Keratinocyte (primary cell): ENCODE data around the gene SYNE1. TPM values are rescaled to one million over a fixed set of nuclear protein-coding genes. Genes with fewer than 3 reads are reported as not detected.

Source experiments
- DNase-seq: peaks from one replicate; pipeline ENCODE4 v3.0.0-alpha.2; 2011; ENCODE audit warnings: low read depth, missing footprints, low spot score
- FAIRE-seq: peaks from 2 replicates; lab custom pipeline; 2011; peaks lifted over from hg19 to GRCh38; lab: Jason Lieb, UNC
- H2AFZ ChIP-seq: 2 replicates; pipeline ENCODE4 v1.6.0; 2012; ENCODE audit warnings: low read length, control low read depth, inconsistent platforms; ENCODE audit not compliant: control insufficient read depth
- H3K27ac ChIP-seq: 2 replicates; pipeline ENCODE4 v1.5.1; 2011; ENCODE audit warnings: low read length; ENCODE audit not compliant: control insufficient read depth, insufficient read depth
- H3K27me3 ChIP-seq: 3 replicates; pipeline ENCODE4 v1.6.0; 2011; ENCODE audit warnings: low read length; ENCODE audit not compliant: control insufficient read depth, insufficient read depth; ENCODE audit errors: extremely low read depth
- H3K36me3 ChIP-seq, 2 experiments: 2 replicates in 1 of 2; 3 replicates in 1 of 2; pipeline ENCODE4 v1.5.1; 2011; ENCODE audit warnings: low read length in 2 of 2, mild to moderate bottlenecking in 1 of 2; ENCODE audit not compliant: control insufficient read depth in 2 of 2, insufficient read depth in 2 of 2; ENCODE audit errors: extremely low read depth in 1 of 2
- H3K4me1 ChIP-seq: 3 replicates; pipeline ENCODE4 v1.5.1; 2011; ENCODE audit warnings: low read length; ENCODE audit not compliant: control insufficient read depth, insufficient read depth; ENCODE audit errors: extremely low read depth
- H3K4me2 ChIP-seq: 3 replicates; pipeline ENCODE4 v1.6.0; 2011; ENCODE audit warnings: low read depth, low read length; ENCODE audit not compliant: control insufficient read depth, insufficient read depth; ENCODE audit errors: extremely low read depth
- H3K4me3 ChIP-seq, 3 experiments: fragments of 200-600 bp in 1 of 3; sonication (generic) in 1 of 3; 2 replicates in 2 of 3; 3 replicates in 1 of 3; pipeline ENCODE4 v1.5.1; 2011 to 2016; ENCODE audit warnings: low read length in 3 of 3, mild to moderate bottlenecking in 3 of 3, control low read depth in 2 of 3, inconsistent platforms in 1 of 3, low read depth in 1 of 3, mixed read lengths in 1 of 3, mixed run types in 1 of 3, moderate library complexity in 1 of 3; ENCODE audit not compliant: control insufficient read depth in 2 of 3, insufficient read depth in 2 of 3; ENCODE audit errors: extremely low read depth in 1 of 3
- H3K79me2 ChIP-seq: 2 replicates; pipeline ENCODE4 v1.6.0; 2012; ENCODE audit warnings: low read length; ENCODE audit not compliant: control insufficient read depth, insufficient read depth
- H3K9ac ChIP-seq: 3 replicates; pipeline ENCODE4 v1.6.0; 2011; ENCODE audit warnings: low read length; ENCODE audit not compliant: control insufficient read depth, insufficient read depth; ENCODE audit errors: extremely low read depth
- H3K9me1 ChIP-seq: 3 replicates; pipeline ENCODE4 v1.6.0; 2011; ENCODE audit warnings: low read length; ENCODE audit not compliant: control insufficient read depth, insufficient read depth; ENCODE audit errors: extremely low read depth
- H3K9me3 ChIP-seq: 2 replicates; pipeline ENCODE4 v1.5.1; 2012; ENCODE audit warnings: low read depth, low read length; ENCODE audit not compliant: control insufficient read depth
- H4K20me1 ChIP-seq: 3 replicates; pipeline ENCODE4 v1.6.0; 2011; ENCODE audit warnings: low read length; ENCODE audit not compliant: control insufficient read depth, insufficient read depth; ENCODE audit errors: extremely low read depth
- EZH2 ChIP-seq: IDR thresholded peaks from one replicate; pipeline ENCODE4 v1.6.1; 2012; ENCODE audit warnings: inconsistent platforms, mild to moderate bottlenecking, low read length, moderate library complexity
- dilution Hi-C: fragments of 300-500 bp; cut with MboI; formaldehyde crosslinking; loops from one replicate; pipeline ENCODE4 v1.7.0; 2020; ENCODE audit warnings: low sequenced_read_pairs; ENCODE audit not compliant: extremely low pct_ligation_motif_present
- polyA plus RNA-seq, 5 experiments: library from polyadenylated mRNA; depleted of rRNA in 3 of 5; stranded (reverse) in 3 of 5; stranded (forward) in 1 of 5; unstranded in 1 of 5; fragments of >200 nt; gene quantifications; 1 replicate in 1 of 5; 2 replicates in 3 of 5; 3 replicates in 1 of 5; pipeline versions ENCODE4 v1.2.1 to v1.2.3, GENCODE V29; 2011 to 2012; ENCODE audit warnings: missing spikeins in 2 of 5, low read depth in 1 of 5, low replicate concordance in 1 of 5
- TF ChIP-seq, protein P1 (sequence below), 3 experiments: IDR thresholded peaks in 1 of 3; conservative IDR thresholded peaks in 1 of 3; optimal IDR thresholded peaks in 1 of 3; 2 replicates in 2 of 3; 3 replicates in 1 of 3; pipeline versions ENCODE3 to v1.5.1; 2011; ENCODE audit warnings: low read length in 3 of 3, mild to moderate bottlenecking in 3 of 3, moderate library complexity in 2 of 3, control low read depth in 1 of 3, inconsistent platforms in 1 of 3; ENCODE audit not compliant: insufficient read depth in 2 of 3; ENCODE audit errors: extremely low read depth in 1 of 3

Gene SYNE1
- polyA plus RNA-seq, 1 donor (not counting 4 experiments of a cell fraction or from before 2014, with no cell fraction given), result 4.0 TPM

DNA sequence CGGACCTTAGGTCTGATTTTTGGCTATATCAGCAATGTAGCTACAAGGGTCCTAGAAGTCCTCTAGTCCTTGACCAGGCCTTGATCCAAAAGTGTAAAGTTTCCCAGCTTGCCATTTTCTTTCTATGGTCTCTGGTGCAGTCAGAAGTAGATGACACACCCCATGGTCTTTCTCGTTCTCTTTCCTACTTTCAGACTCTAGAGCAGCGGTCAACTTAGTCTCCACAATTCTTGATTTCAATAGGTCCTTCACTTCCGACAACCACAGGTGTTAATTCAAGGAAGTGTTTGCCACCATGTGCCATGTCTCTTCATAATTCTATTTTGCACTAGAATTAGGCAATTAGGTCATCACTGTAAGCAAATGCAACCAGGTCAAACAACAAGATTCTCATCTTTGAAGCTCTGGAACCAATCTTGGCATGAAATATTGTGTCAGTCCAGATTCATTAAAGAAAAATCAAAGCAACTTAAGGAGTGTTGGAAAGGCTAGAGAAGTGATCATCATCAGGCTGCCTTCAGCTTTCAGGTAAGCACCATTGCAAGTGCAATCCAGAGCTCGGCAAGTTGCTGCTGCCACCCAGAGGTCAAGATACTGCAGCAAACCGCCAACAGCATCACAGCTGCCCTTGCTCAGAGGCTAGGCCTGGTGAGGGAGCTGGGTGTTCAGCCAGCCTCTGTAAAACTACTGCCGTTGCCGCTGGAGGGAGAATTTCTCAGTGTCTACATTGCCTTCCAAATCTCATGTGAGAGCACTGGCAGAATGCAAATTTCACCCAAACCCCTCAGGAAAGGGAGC lies 5.6 kb upstream of the SYNE1 start:
- TF ChIP-seq EZH2, result no peak
- TF ChIP-seq, protein P1, sequence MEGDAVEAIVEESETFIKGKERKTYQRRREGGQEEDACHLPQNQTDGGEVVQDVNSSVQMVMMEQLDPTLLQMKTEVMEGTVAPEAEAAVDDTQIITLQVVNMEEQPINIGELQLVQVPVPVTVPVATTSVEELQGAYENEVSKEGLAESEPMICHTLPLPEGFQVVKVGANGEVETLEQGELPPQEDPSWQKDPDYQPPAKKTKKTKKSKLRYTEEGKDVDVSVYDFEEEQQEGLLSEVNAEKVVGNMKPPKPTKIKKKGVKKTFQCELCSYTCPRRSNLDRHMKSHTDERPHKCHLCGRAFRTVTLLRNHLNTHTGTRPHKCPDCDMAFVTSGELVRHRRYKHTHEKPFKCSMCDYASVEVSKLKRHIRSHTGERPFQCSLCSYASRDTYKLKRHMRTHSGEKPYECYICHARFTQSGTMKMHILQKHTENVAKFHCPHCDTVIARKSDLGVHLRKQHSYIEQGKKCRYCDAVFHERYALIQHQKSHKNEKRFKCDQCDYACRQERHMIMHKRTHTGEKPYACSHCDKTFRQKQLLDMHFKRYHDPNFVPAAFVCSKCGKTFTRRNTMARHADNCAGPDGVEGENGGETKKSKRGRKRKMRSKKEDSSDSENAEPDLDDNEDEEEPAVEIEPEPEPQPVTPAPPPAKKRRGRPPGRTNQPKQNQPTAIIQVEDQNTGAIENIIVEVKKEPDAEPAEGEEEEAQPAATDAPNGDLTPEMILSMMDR (optimal IDR thresholded peaks at IDR 0.05 in 1 of 3, IDR thresholded peaks at IDR 0.05 in 1 of 3, conservative IDR thresholded peaks at IDR 0.05 in 1 of 3; ENCODE audit: extremely low read depth in 1 of 3, insufficient read depth in 2 of 3, low read length in 3 of 3), result peak; percentile 70 to 86 (median 72)
- Histone ChIP-seq H3K4me2 (no peak overlapping the region), H3K27ac (no peak overlapping the region), H3K27me3 (peaks cover 5% of the 10 kb centered on the region), H4K20me1 (no peaks in the 10 kb centered on the region), H2AFZ (no peak overlapping the region), H3K4me1 (no peaks in the 10 kb centered on the region), H3K9ac (no peak overlapping the region), H3K79me2 (no peaks in the 10 kb centered on the region), H3K4me3 (no peak overlapping the region), H3K9me1 (no peaks in the 10 kb centered on the region), H3K36me3 (no peaks in the 10 kb centered on the region), H3K9me3 (no peaks in the 10 kb centered on the region)
- dilution Hi-C loops, result no loop called here
- DNase-seq (no peak), FAIRE-seq (peak; percentile 57)

DNA sequence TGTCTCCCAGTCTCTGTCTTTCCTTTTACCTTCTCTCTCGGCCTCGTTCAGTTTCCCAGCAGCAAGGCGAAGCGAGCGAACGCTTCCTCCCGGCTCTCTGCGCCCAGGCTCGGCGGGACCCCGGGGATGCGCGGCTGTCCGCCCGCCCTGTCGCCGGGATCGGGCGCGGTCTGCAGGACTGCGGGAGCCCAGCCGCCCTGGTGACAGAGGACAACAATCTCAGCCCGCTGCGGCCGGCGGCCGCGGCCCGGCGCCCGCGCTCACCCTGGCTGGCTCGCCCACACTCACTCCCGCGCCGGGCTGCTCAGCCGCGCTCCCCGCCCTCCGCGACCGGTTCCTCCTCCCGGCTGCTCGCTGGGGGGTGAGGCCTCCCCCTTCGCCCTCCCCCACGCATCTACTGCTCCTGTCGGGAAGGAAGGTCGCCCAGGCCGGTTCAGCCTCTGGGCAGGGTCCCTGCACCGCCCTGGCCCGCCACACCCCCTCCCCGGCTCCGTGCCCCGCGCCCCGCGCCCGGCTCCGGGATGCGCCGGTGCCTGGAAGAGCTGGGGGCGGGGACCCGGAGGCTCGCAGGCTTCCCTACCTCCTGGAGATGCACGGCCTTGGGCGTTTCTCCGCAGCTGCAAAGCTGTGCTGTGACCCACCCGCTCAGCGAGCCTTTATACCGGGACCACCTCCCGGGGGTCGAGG lies 410 bp downstream of the SYNE1 start:
- H3K9ac ChIP-seq, result no peak overlapping the region
- FAIRE-seq (no peak), DNase-seq (no peak)
- H3K9me3 ChIP-seq, result no peaks in the 10 kb centered on the region
- no peak for TF ChIP-seq EZH2
- TF ChIP-seq, protein P1 (optimal IDR thresholded peaks at IDR 0.05 in 1 of 3, IDR thresholded peaks at IDR 0.05 in 1 of 3, conservative IDR thresholded peaks at IDR 0.05 in 1 of 3; ENCODE audit: extremely low read depth in 1 of 3, insufficient read depth in 2 of 3, low read length in 3 of 3), result no peak
- H2AFZ ChIP-seq, result peak overlapping the region; percentile 90
- H3K27ac ChIP-seq, result no peak overlapping the region
- no peaks in the 10 kb centered on the region for H4K20me1 ChIP-seq
- H3K9me1 ChIP-seq, result no peaks in the 10 kb centered on the region
- H3K27me3 ChIP-seq, result peaks cover 28% of the 10 kb centered on the region
- H3K4me2 ChIP-seq, result peak overlapping the region; percentile 92
- H3K79me2 ChIP-seq, result no peaks in the 10 kb centered on the region
- dilution Hi-C loops, result no loop called here
- H3K4me1 ChIP-seq, result peaks cover 10% of the 10 kb centered on the region
- peak overlapping the region; percentile 26 to 68 (median 67) for H3K4me3 ChIP-seq
- no peaks in the 10 kb centered on the region for H3K36me3 ChIP-seq
